ENCODE results near the gene OPRPN.

OPRPN gene

GRCh38 chr4:70371987-70372386 is 25.8 kb upstream of the OPRPN start:
- TF ChIP-seq ZFX (IDR thresholded peaks at IDR 0.05) = no peak
- TF ChIP-seq CTCF (conservative IDR thresholded peaks at IDR 0.05) = no peak
- no peak overlapping the region for H3K27ac ChIP-seq

GRCh38 chr4:70372760-70373159 is 25.0 kb upstream of the OPRPN start:
- no peak overlapping the region for H3K27ac ChIP-seq
- TF ChIP-seq CTCF (conservative IDR thresholded peaks at IDR 0.05) (no peak), ZFX (IDR thresholded peaks at IDR 0.05) (no peak)

- no peak for TF ChIP-seq ZFX (IDR thresholded peaks at IDR 0.05)
- no peak for TF ChIP-seq CTCF (conservative IDR thresholded peaks at IDR 0.05)
- H3K27ac ChIP-seq = no peak overlapping the region
These were observed 17.2 kb upstream of the OPRPN start for GRCh38 chr4:70380578-70380977.

GRCh38 chr4:70382691-70383181 is 15.0 kb upstream of the OPRPN start, which contains the start of gene SMR3B:
Gene SMR3B (plus strand): TSS chr4:70383131. CDS start chr4:70384511, 1,380 bp downstream.
- TF ChIP-seq ZFX (IDR thresholded peaks at IDR 0.05) (no peak), CTCF (conservative IDR thresholded peaks at IDR 0.05) (no peak)
- no peak within 1 kb of the TSS for H3K27ac ChIP-seq

GRCh38 chr4:70392057-70392776 is 5.5 kb upstream of the OPRPN start:
- no peak for TF ChIP-seq CTCF (conservative IDR thresholded peaks at IDR 0.05)
- TF ChIP-seq ZFX (IDR thresholded peaks at IDR 0.05) = no peak
- no peak overlapping the region for H3K27ac ChIP-seq

- H3K27ac ChIP-seq = no peak overlapping the region
- TF ChIP-seq CTCF (conservative IDR thresholded peaks at IDR 0.05) = no peak
- no peak for TF ChIP-seq ZFX (IDR thresholded peaks at IDR 0.05)
These were observed 1.6 kb downstream of the OPRPN start for GRCh38 chr4:70399319-70399718.

GRCh38 chr4:70402762-70403161 is 5.0 kb downstream of the OPRPN start:
- H3K27ac ChIP-seq = no peak overlapping the region
- TF ChIP-seq CTCF (conservative IDR thresholded peaks at IDR 0.05) (no peak), ZFX (IDR thresholded peaks at IDR 0.05) (no peak)
